ENCODE data around the gene BNIP1. TPM values are rescaled to one million over a fixed set of nuclear protein-coding genes. Genes with fewer than 3 reads are reported as not detected.
"Not testable (repeated sequence)": the region's sequence is repeated elsewhere in the genome, so short reads cannot be mapped to it uniquely, and the experiment has no call there.

BNIP1 gene
- total RNA-seq, 2 experiments from 2014 or later = 14.5 to 16.3 TPM

DNA sequence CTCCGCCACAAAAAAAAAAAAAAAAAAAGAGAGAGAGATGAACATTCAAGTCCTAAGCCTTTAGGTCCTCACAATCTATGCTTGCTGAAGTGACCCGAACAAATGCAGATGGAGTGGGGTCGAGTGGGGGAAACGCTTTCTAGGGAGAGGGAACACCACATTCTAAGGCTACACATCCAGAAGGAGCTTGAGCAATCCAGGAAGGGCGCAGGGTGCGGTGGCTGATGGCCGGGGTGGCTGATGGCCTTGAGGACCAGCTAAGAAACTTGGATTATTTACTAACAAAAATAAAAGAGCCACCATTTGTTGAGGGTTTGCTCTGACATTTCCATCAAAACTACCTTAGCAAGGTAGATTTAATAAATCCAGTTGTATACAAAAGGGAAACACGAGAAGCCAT, 764 bp upstream of the BNIP1 start:
- ATAC-seq = no peak
- peak; percentile 9 for DNase-seq
- no peak overlapping the region for H3K27ac Mint-ChIP-seq
- H3K4me1 Mint-ChIP-seq = peaks cover 18% of the 10 kb centered on the region
- H3K27me3 Mint-ChIP-seq = no peaks in the 10 kb centered on the region
- no peak overlapping the region for H3K4me3 Mint-ChIP-seq
- H3K36me3 Mint-ChIP-seq = peaks cover 8% of the 10 kb centered on the region
- CTCF ChIA-PET = interaction anchor here (0.8 to 3.0 kb wide), 2 partner anchors 24 to 160 kb away, joined by 3 to 26 read pairs; partner anchors contain the start of gene ATP6V0E1
- H3K9me3 Mint-ChIP-seq (ENCODE audit: low read depth) = no peaks in the 10 kb centered on the region

DNA sequence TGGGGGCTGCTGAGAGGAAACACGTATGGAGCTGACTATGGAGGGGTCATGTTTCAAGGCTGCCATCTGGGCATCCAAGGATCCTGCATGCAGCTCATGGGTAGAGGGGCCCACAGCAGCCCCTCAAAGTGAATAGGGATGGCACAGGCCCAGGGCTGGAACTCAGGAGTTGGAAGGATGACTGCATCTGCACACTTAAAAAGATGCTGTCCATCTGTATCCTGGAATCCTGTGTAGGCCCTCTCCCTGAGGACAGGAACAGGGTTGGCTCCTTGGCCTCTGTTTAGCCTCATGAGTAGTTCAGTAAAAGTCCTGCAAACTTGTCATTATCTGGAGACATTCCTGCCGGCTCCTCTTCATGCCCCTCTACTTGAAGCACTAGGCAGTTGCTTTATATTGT, 4.0 kb downstream of the BNIP1 start:
- CTCF ChIA-PET = interaction anchor here (1.0 kb wide), 1 partner anchor 435 kb away, joined by 3 read pairs; no protein-coding TSS in a partner anchor
- Mint-ChIP-seq H3K4me1 (peaks cover 18% of the 10 kb centered on the region), H3K4me3 (no peak overlapping the region), H3K9me3 (ENCODE audit: low read depth) (peaks cover 2% of the 10 kb centered on the region), H3K27me3 (no peaks in the 10 kb centered on the region), H3K36me3 (peaks cover 34% of the 10 kb centered on the region), H3K27ac (no peak overlapping the region)
- DNase-seq (peak; percentile 28), ATAC-seq (no peak)

- H3K27me3 Mint-ChIP-seq = no peaks in the 10 kb centered on the region
- ATAC-seq = no peak
- H3K36me3 Mint-ChIP-seq = peaks cover 35% of the 10 kb centered on the region
- DNase-seq = no peak
- H3K4me1 Mint-ChIP-seq = peaks cover 7% of the 10 kb centered on the region
- CTCF ChIA-PET = interaction anchor here (1.9 kb wide), 1 partner anchor 8 kb away, joined by 7 read pairs; the partner anchor contains the start of gene BNIP1
- H3K9me3 Mint-ChIP-seq (ENCODE audit: low read depth) = peaks cover 2% of the 10 kb centered on the region
- no peak overlapping the region for H3K27ac Mint-ChIP-seq
- H3K4me3 Mint-ChIP-seq = no peak overlapping the region
Measured at GRCh38 chr5:173152547-173152946, 8.2 kb downstream of the BNIP1 start.

DNA sequence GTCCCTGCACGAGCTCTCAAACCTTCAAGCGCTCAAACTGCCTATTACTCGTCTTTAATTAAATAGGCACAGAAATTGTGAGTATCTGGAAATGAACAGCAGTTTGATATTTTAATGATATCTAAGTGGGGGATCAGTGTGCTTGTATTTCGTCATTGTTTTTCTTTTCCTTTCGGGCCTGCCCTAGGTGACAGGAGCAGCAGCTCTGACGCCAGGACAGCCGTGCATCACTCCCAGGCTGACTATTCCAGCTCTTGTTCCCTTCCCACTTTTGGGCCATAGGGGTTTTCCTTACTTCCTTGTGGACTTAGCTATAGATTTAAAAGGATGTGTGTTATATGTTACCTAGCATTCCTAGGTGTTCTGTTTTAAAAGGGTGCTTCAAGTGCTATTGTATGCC, 9.5 kb downstream of the BNIP1 start:
- CTCF ChIA-PET = interaction anchor here (1.9 kb wide), 1 partner anchor 9 kb away, joined by 7 read pairs; the partner anchor contains the start of gene BNIP1
- Mint-ChIP-seq H3K4me1 (peaks cover 7% of the 10 kb centered on the region), H3K27me3 (no peaks in the 10 kb centered on the region), H3K36me3 (peaks cover 31% of the 10 kb centered on the region), H3K9me3 (ENCODE audit: low read depth) (peaks cover 2% of the 10 kb centered on the region), H3K27ac (no peak overlapping the region), H3K4me3 (no peak overlapping the region)
- DNase-seq = no peak
- no peak for ATAC-seq

GRCh38 chr5:173154619-173155018, 10.3 kb downstream of the BNIP1 start:
- not testable (repeated sequence) for H3K9me3 Mint-ChIP-seq (ENCODE audit: low read depth); H3K4me1 Mint-ChIP-seq; DNase-seq; ATAC-seq; H3K27me3 Mint-ChIP-seq; H3K4me3 Mint-ChIP-seq
- Mint-ChIP-seq H3K36me3 (peaks cover 24% of the 10 kb centered on the region), H3K27ac (peak overlapping the region; percentile 24)
- CTCF ChIA-PET = interaction anchor here (1.1 kb wide), 1 partner anchor 177 kb away, joined by 3 read pairs; no protein-coding TSS in a partner anchor

DNA sequence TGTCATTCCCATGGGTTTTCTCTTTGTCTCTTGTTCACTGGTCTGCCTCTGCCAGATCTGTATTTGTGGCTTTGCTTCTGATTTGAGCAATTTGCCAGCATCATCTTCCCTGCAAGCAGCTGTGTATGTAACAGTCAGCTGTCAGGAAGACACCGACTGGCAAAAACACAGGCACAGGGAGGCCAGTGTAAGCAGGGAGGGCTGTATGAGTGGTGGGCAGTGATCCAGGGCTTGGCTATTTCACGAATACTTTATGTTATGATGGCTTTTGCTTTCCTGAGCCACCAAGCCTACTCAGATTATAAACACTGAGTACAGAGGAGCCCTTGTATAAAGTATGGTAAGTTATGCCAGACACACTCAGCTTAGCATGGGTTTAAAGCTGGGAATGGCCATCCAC, 11.6 kb downstream of the BNIP1 start:
- no peaks in the 10 kb centered on the region for H3K27me3 Mint-ChIP-seq

GRCh38 chr5:173158366-173158765, 14.0 kb downstream of the BNIP1 start:
- H3K4me1 Mint-ChIP-seq = peaks cover 7% of the 10 kb centered on the region
- no peak for ATAC-seq
- no peak overlapping the region for H3K27ac Mint-ChIP-seq
- H3K36me3 Mint-ChIP-seq = peaks cover 14% of the 10 kb centered on the region
- CTCF ChIA-PET = interaction anchor here (0.6 kb wide), 1 partner anchor 102 kb away, joined by 3 read pairs; no protein-coding TSS in a partner anchor
- H3K27me3 Mint-ChIP-seq = no peaks in the 10 kb centered on the region
- H3K4me3 Mint-ChIP-seq = no peak overlapping the region
- peak; percentile 30 for DNase-seq
- no peaks in the 10 kb centered on the region for H3K9me3 Mint-ChIP-seq (ENCODE audit: low read depth)

More for the DNA sequence above, 11.6 kb downstream of the BNIP1 start:
- Mint-ChIP-seq H3K4me3 (no peak overlapping the region), H3K9me3 (ENCODE audit: low read depth) (no peaks in the 10 kb centered on the region), H3K27ac (no peak overlapping the region), H3K36me3 (peaks cover 19% of the 10 kb centered on the region), H3K4me1 (peaks cover 7% of the 10 kb centered on the region)
- CTCF ChIA-PET = interaction anchor here (1.1 kb wide), 1 partner anchor 176 kb away, joined by 3 read pairs; no protein-coding TSS in a partner anchor
- ATAC-seq = no peak
- DNase-seq = peak; percentile 27

- H3K4me1 Mint-ChIP-seq = no peaks in the 10 kb centered on the region
- CTCF ChIA-PET = interaction anchor here (0.6 kb wide), 1 partner anchor 101 kb away, joined by 3 read pairs; no protein-coding TSS in a partner anchor
- no peak overlapping the region for H3K4me3 Mint-ChIP-seq
- no peaks in the 10 kb centered on the region for H3K27me3 Mint-ChIP-seq
- H3K27ac Mint-ChIP-seq = no peak overlapping the region
- no peak for DNase-seq
- ATAC-seq = no peak
- H3K36me3 Mint-ChIP-seq = peaks cover 12% of the 10 kb centered on the region
- no peaks in the 10 kb centered on the region for H3K9me3 Mint-ChIP-seq (ENCODE audit: low read depth)
Measured at GRCh38 chr5:173159256-173159655, 14.9 kb downstream of the BNIP1 start.

GRCh38 chr5:173161148-173161547, 16.8 kb downstream of the BNIP1 start:
- H3K4me1 Mint-ChIP-seq = no peaks in the 10 kb centered on the region
- DNase-seq (no peak), ATAC-seq (no peak)
- CTCF ChIA-PET = no interaction called here
- H3K9me3 Mint-ChIP-seq (ENCODE audit: low read depth) = no peaks in the 10 kb centered on the region
- no peak overlapping the region for H3K4me3 Mint-ChIP-seq
- H3K36me3 Mint-ChIP-seq = peaks cover 7% of the 10 kb centered on the region
- H3K27me3 Mint-ChIP-seq = no peaks in the 10 kb centered on the region
- no peak overlapping the region for H3K27ac Mint-ChIP-seq

DNA sequence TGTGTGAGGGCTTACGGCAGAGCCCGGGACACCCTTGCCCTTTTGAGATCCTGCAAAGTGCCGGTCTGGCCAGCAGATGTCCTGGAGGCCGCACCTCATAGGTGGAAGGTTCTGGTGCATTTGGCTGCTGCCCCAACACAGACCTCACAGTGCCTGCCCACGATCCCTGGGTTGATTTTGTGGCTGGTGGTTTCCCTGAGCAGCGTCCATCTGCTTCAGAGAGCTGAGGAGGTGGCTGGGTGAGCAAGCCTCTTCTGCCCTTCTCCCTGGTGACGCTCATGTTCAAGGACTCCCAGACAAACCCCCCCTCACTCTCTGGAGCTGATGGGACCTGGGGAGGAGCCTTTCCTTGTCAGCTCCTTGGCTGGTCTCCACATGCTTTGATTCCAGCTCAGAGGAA, 18.9 kb downstream of the BNIP1 start:
- CTCF ChIA-PET = interaction anchor here (1.0 kb wide), 1 partner anchor 179 kb away, joined by 3 read pairs; no protein-coding TSS in a partner anchor
- no peak for ATAC-seq
- H3K4me3 Mint-ChIP-seq = no peak overlapping the region
- H3K4me1 Mint-ChIP-seq = no peaks in the 10 kb centered on the region
- H3K27ac Mint-ChIP-seq = no peak overlapping the region
- DNase-seq = no peak
- no peaks in the 10 kb centered on the region for H3K27me3 Mint-ChIP-seq
- no peaks in the 10 kb centered on the region for H3K9me3 Mint-ChIP-seq (ENCODE audit: low read depth)
- H3K36me3 Mint-ChIP-seq = peaks cover 7% of the 10 kb centered on the region

- H3K36me3 Mint-ChIP-seq = peaks cover 6% of the 10 kb centered on the region
- no peak overlapping the region for H3K4me3 Mint-ChIP-seq
- CTCF ChIA-PET = interaction anchor here (0.6 to 1.4 kb wide), 3 partner anchors 14 to 166 kb away, joined by 3 to 5 read pairs (median 4); no protein-coding TSS in a partner anchor
- no peak for DNase-seq
- ATAC-seq = no peak
- no peaks in the 10 kb centered on the region for H3K27me3 Mint-ChIP-seq
- no peak overlapping the region for H3K27ac Mint-ChIP-seq
- no peaks in the 10 kb centered on the region for H3K4me1 Mint-ChIP-seq
- no peaks in the 10 kb centered on the region for H3K9me3 Mint-ChIP-seq (ENCODE audit: low read depth)
Measured at GRCh38 chr5:173165177-173166016, 21.1 kb downstream of the BNIP1 start.

DNA sequence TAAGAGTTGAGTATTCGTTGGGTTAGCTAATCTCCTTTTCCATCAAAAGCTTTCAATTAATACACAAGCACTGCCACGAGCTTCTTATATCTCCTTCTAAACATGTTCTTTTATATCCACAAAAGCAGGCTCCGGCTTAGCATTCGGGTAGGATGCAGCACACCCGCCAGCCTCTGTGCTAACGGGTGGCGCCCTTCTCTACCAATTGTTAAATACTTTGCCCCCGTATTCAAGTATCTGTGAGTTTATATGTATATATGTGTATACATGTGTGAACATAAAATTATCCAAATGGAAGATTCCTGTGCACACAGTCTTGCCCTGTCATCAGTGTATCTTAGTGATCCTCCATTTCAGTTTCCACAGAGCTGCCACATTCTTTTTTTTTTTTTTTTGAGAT, 27.8 kb downstream of the BNIP1 start:
- Mint-ChIP-seq H3K27me3 (no peaks in the 10 kb centered on the region), H3K36me3 (no peaks in the 10 kb centered on the region), H3K27ac (no peak overlapping the region), H3K4me3 (no peak overlapping the region), H3K4me1 (no peaks in the 10 kb centered on the region), H3K9me3 (ENCODE audit: low read depth) (peaks cover 4% of the 10 kb centered on the region)
- CTCF ChIA-PET = no interaction called here
- DNase-seq = no peak
- no peak for ATAC-seq

- no peak for DNase-seq
- CTCF ChIA-PET = no interaction called here
- H3K27me3 Mint-ChIP-seq = no peaks in the 10 kb centered on the region
- H3K36me3 Mint-ChIP-seq = no peaks in the 10 kb centered on the region
- H3K4me3 Mint-ChIP-seq = no peak overlapping the region
- H3K27ac Mint-ChIP-seq = no peak overlapping the region
- no peak for ATAC-seq
- peaks cover 4% of the 10 kb centered on the region for H3K9me3 Mint-ChIP-seq (ENCODE audit: low read depth)
- H3K4me1 Mint-ChIP-seq = no peaks in the 10 kb centered on the region
Measured at GRCh38 chr5:173175523-173175922, 31.2 kb downstream of the BNIP1 start.

All from activated CD8-positive, alpha-beta memory T cell treated with anti-CD3 and anti-CD28 coated beads, Interleukin-2, amount 10 ng/mL, durations not matched to agents 7 days and 5 days (primary cell).